ENCODE measurements around the gene SLC12A4. TPM values are rescaled to one million over a fixed set of nuclear protein-coding genes. Genes with fewer than 3 reads are reported as not detected.

Gene SLC12A4
- total and polyA plus RNA-seq, 2 of the 13 experiments (the other 11 are each of a cell fraction or from before 2014, with no cell fraction given): 65.1 to 84.3 TPM

GRCh38 chr16:67989322-67990017 lies 21.0 kb upstream of the SLC12A4 start (continued):
- TF ChIP-seq ZSCAN5A (CRISPR knock-in tag; IDR thresholded peaks at IDR 0.05; ENCODE audit: borderline replicate concordance): no peak
- no peak for TF ChIP-seq HMGA1 (CRISPR knock-in tag; conservative IDR thresholded peaks at IDR 0.05)
- TF ChIP-seq, protein P1, sequence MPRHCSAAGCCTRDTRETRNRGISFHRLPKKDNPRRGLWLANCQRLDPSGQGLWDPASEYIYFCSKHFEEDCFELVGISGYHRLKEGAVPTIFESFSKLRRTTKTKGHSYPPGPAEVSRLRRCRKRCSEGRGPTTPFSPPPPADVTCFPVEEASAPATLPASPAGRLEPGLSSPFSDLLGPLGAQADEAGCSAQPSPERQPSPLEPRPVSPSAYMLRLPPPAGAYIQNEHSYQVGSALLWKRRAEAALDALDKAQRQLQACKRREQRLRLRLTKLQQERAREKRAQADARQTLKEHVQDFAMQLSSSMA (CRISPR knock-in tag; IDR thresholded peaks at IDR 0.05): 0 out of 2 replicates have a peak, but pooled peaks have one; percentile 21

DNA sequence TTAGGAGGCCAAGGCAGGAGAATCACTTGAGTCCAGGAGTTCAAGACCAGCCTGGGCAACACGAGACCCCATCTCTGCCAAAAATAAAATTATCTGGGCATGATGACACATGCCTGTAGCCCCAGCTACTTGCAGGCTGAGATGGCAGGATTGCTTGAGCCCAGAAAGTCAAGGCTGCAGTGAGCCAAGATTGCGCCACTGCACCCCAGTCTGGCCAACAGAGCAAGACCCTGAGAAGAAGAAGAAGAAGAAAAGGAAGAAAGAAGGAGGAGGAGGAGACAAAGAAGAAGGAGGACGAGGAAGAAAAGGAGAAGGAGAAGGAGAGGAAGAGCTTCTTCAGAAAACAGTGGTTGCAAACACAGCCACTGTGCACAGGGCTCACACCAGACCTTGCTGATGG lies 20.2 kb upstream of the SLC12A4 start:
- Histone ChIP-seq H3K9me3 (ENCODE audit: low read length) (no peaks in the 10 kb centered on the region), H3K9ac (ENCODE audit: insufficient read depth, low read depth, low read length) (no peak overlapping the region), H3K36me3 (replicated peaks in 1 of 2; ENCODE audit: control insufficient read depth in 1 of 2, insufficient read depth in 2 of 2, low read length in 2 of 2) (no peaks in the 10 kb centered on the region), H3K27me3 (ENCODE audit: control insufficient read depth in 1 of 2, insufficient read depth in 2 of 2, low read length in 2 of 2) (peaks cover 2 to 22% of the 10 kb centered on the region in 2 experiments), H3K4me2 (ENCODE audit: low read depth, low read length) (no peak overlapping the region), H3K79me2 (ENCODE audit: insufficient read depth, low read length) (no peaks in the 10 kb centered on the region), H3K4me1 (ENCODE audit: insufficient read depth, low read length) (peaks cover 61% of the 10 kb centered on the region), H2AFZ (ENCODE audit: low read length) (no peak overlapping the region), H3K27ac (ENCODE audit: extremely low read length, insufficient read depth, low read length) (no peak overlapping the region), H4K20me1 (ENCODE audit: insufficient read depth, low read length) (no peaks in the 10 kb centered on the region), H3K4me3 (replicated peaks in 1 of 3; ENCODE audit: insufficient read depth in 1 of 3, low read depth in 2 of 3, low read length in 3 of 3) (no peak overlapping the region)
- 60% methylated on average over 3 of the region's 3 CpGs for WGBS (ENCODE audit: low lambda C conversion rate)
- no peak for ATAC-seq
- ChIA-PET CTCF (ENCODE audit: low intra/inter-chr PET ratio, low total read pairs) (no interaction called here), POLR2A (interaction anchor here (1.4 to 4.8 kb wide), 4 partner anchors 10 to 45 kb away, joined by 3 to 29 read pairs (median 12); partner anchors contain the start of genes DDX28, DPEP2, DUS2 and LCAT)
- no peak for FAIRE-seq
- in situ Hi-C loops (cut with HindIII; ENCODE audit: extremely low pct_ligation_motif_present, low pct_unique_long_range_greater_than_20kb) (no loop called here), intact Hi-C loops (cut with micrococcal nuclease; ENCODE audit: unreplicated experiment) (no loop called here)
- no peak for DNase-seq (ENCODE audit: low spot score)
- TF ChIP-seq FLYWCH1 (CRISPR knock-in tag; IDR thresholded peaks at IDR 0.05) (no peak), ZNF251 (CRISPR knock-in tag; IDR thresholded peaks at IDR 0.05) (no peak), SNRNP70 (IDR thresholded peaks at IDR 0.05; ENCODE audit: low read depth, low read length) (no peak), MLLT10 (CRISPR knock-in tag; IDR thresholded peaks at IDR 0.05) (no peak), UBTF (CRISPR knock-in tag; IDR thresholded peaks at IDR 0.05) (0 out of 2 replicates have a peak, but pooled peaks have one; percentile 1), ZNF121 (CRISPR knock-in tag; IDR thresholded peaks at IDR 0.05) (peak; percentile 87), ZNF672 (CRISPR knock-in tag; IDR thresholded peaks at IDR 0.05) (no peak)
- TF ChIP-seq, protein P2, sequence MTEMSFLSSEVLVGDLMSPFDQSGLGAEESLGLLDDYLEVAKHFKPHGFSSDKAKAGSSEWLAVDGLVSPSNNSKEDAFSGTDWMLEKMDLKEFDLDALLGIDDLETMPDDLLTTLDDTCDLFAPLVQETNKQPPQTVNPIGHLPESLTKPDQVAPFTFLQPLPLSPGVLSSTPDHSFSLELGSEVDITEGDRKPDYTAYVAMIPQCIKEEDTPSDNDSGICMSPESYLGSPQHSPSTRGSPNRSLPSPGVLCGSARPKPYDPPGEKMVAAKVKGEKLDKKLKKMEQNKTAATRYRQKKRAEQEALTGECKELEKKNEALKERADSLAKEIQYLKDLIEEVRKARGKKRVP (CRISPR knock-in tag; IDR thresholded peaks at IDR 0.05): no peak
- no TSS peak for BruUV-seq (replicated peaks)
